OCI-LY1 (cell line): Measurements from ENCODE around the gene HIVEP2.

ENCODE experiments used
- H2AFZ ChIP-seq: fragments of 200-600 bp; sonication (generic), shearing (Covaris generic); 2 replicates; pipeline ENCODE4 v1.6.0; 2014; ENCODE audit warnings: antibody characterized with exemption, mild to moderate bottlenecking, low read length
- H3F3A ChIP-seq: fragments of 200-600 bp; sonication (generic), shearing (Covaris generic); 2 replicates; pipeline ENCODE4 v1.6.0; 2014; ENCODE audit warnings: mild to moderate bottlenecking, antibody characterized with exemption, low read length, moderate library complexity; ENCODE audit not compliant: insufficient read depth
- H3K27ac ChIP-seq: fragments of 200-600 bp; sonication (generic); 2 replicates; pipeline ENCODE4 v1.5.1; 2014; ENCODE audit warnings: low read length, mixed run types, mild to moderate bottlenecking, low read depth; ENCODE audit not compliant: poor library complexity, severe bottlenecking
- H3K27me3 ChIP-seq: fragments of 200-600 bp; sonication (generic); 2 replicates; pipeline ENCODE4 v1.6.0; 2014; ENCODE audit warnings: antibody characterized with exemption, mild to moderate bottlenecking, low read length, moderate library complexity; ENCODE audit not compliant: insufficient read depth
- H3K36me3 ChIP-seq: fragments of 200-600 bp; sonication (generic); 2 replicates; pipeline ENCODE4 v1.6.1; 2014; ENCODE audit warnings: mild to moderate bottlenecking, antibody characterized with exemption, low read length, moderate library complexity, mixed read lengths; ENCODE audit not compliant: insufficient read depth
- H3K4me1 ChIP-seq: fragments of 200-600 bp; sonication (generic); 2 replicates; pipeline ENCODE4 v1.5.1; 2014; ENCODE audit warnings: mild to moderate bottlenecking, low read length, moderate library complexity; ENCODE audit not compliant: insufficient read depth, severe bottlenecking
- H3K4me2 ChIP-seq: fragments of 200-600 bp; sonication (generic), shearing (Covaris generic); 2 replicates; pipeline ENCODE4 v1.6.1; 2014; ENCODE audit warnings: low read length
- H3K4me3 ChIP-seq: fragments of 200-600 bp; sonication (generic); 2 replicates; pipeline ENCODE4 v1.5.1; 2014; ENCODE audit warnings: low read length, low read depth, mild to moderate bottlenecking, mixed read lengths; ENCODE audit not compliant: poor library complexity, severe bottlenecking
- H3K79me2 ChIP-seq: fragments of 200-600 bp; shearing (Covaris generic); 2 replicates; pipeline ENCODE4 v1.6.1; 2016; ENCODE audit warnings: mixed run types, low read length, mixed read lengths; ENCODE audit not compliant: insufficient read depth
- H3K9ac ChIP-seq: fragments of 200-600 bp; sonication (generic), shearing (Covaris generic); 2 replicates; pipeline ENCODE4 v1.6.1; 2014; ENCODE audit warnings: mild to moderate bottlenecking, low read length, mixed read lengths
- H3K9me2 ChIP-seq: fragments of 200-600 bp; sonication (generic), shearing (Covaris generic); 2 replicates; pipeline ENCODE4 v1.6.1; 2014; ENCODE audit warnings: low read depth, mild to moderate bottlenecking, low read length, mixed read lengths
- H3K9me3 ChIP-seq: fragments of 200-600 bp; shearing (Covaris generic); 2 replicates; pipeline ENCODE4 v1.6.1; 2014; ENCODE audit warnings: low read length, mixed read lengths
- H4K20me1 ChIP-seq: fragments of 200-600 bp; sonication (generic), shearing (Covaris generic); 2 replicates; pipeline ENCODE4 v1.6.0; 2016; ENCODE audit warnings: mild to moderate bottlenecking, low read length; ENCODE audit not compliant: insufficient read depth
- CTCF ChIP-seq: fragments of 200-600 bp; sonication (generic), shearing (Covaris generic); IDR thresholded peaks from 2 replicates; pipeline ENCODE4 v1.5.1; 2017; ENCODE audit warnings: mild to moderate bottlenecking, antibody characterized with exemption, low read length, moderate library complexity, mixed read lengths
- EZH2 ChIP-seq: fragments of 200-600 bp; sonication (generic), shearing (Covaris generic); IDR thresholded peaks from 2 replicates; pipeline ENCODE4 v1.8.0; 2017; ENCODE audit warnings: borderline replicate concordance, mixed run types, mild to moderate bottlenecking, antibody characterized with exemption, low read length, moderate library complexity, mixed read lengths

The HIVEP2 gene

GRCh38 chr6:142771162-142771561 is 173.8 kb downstream of the HIVEP2 start:
- Histone ChIP-seq H3K9ac (no peak overlapping the region), H3K27me3 (no peaks in the 10 kb centered on the region), H3K36me3 (peaks cover 82% of the 10 kb centered on the region), H3K79me2 (no peaks in the 10 kb centered on the region), H3K9me2 (no peaks in the 10 kb centered on the region), H2AFZ (no peak overlapping the region), H3K4me1 (no peaks in the 10 kb centered on the region), H4K20me1 (no peaks in the 10 kb centered on the region), H3K4me3 (no peak overlapping the region), H3K27ac (no peak overlapping the region), H3F3A (no peaks in the 10 kb centered on the region), H3K9me3 (no peaks in the 10 kb centered on the region), H3K4me2 (no peak overlapping the region)
- no peak for TF ChIP-seq CTCF
- no peak for TF ChIP-seq EZH2

- Histone ChIP-seq H2AFZ (no peak overlapping the region), H3K4me1 (no peaks in the 10 kb centered on the region), H3K9me3 (no peaks in the 10 kb centered on the region), H3K9ac (no peak overlapping the region), H3K27ac (no peak overlapping the region), H3K27me3 (no peaks in the 10 kb centered on the region), H3K36me3 (peaks cover 67% of the 10 kb centered on the region), H4K20me1 (no peaks in the 10 kb centered on the region), H3K4me2 (no peak overlapping the region), H3K9me2 (no peaks in the 10 kb centered on the region), H3K4me3 (no peak overlapping the region), H3K79me2 (no peaks in the 10 kb centered on the region), H3F3A (no peaks in the 10 kb centered on the region)
- TF ChIP-seq EZH2 (no peak), CTCF (no peak)
These were observed 179.7 kb downstream of the HIVEP2 start for GRCh38 chr6:142765306-142765705.

GRCh38 chr6:142764311-142764710 is 180.7 kb downstream of the HIVEP2 start:
- Histone ChIP-seq H3K4me2 (no peak overlapping the region), H4K20me1 (no peaks in the 10 kb centered on the region), H3K9me3 (no peaks in the 10 kb centered on the region), H3K4me1 (no peaks in the 10 kb centered on the region), H3K4me3 (no peak overlapping the region), H3K36me3 (peaks cover 67% of the 10 kb centered on the region), H3K9ac (no peak overlapping the region), H3F3A (no peaks in the 10 kb centered on the region), H3K27me3 (no peaks in the 10 kb centered on the region), H3K27ac (no peak overlapping the region), H2AFZ (no peak overlapping the region), H3K79me2 (no peaks in the 10 kb centered on the region), H3K9me2 (no peaks in the 10 kb centered on the region)
- TF ChIP-seq EZH2 (no peak), CTCF (no peak)
